DOHH2 (cell line): ENCODE results near the gene DCLRE1A.
A peak's percentile ranks its signal among the peaks of the same experiment; 100 is the strongest.

Experiments
- H3F3A ChIP-seq: fragments of 200-600 bp; sonication (generic), shearing (Covaris generic); 2 replicates; pipeline ENCODE4 v1.6.0; 2016; ENCODE audit warnings: antibody characterized with exemption, mild to moderate bottlenecking; ENCODE audit not compliant: control insufficient read depth, insufficient read depth
- H3K27ac ChIP-seq: fragments of 200-600 bp; sonication (generic); 2 replicates; pipeline ENCODE4 v1.5.1; 2014; ENCODE audit warnings: low read depth, mild to moderate bottlenecking, low read length, moderate library complexity
- H3K27me3 ChIP-seq: fragments of 200-600 bp; sonication (generic); 2 replicates; pipeline ENCODE4 v1.6.1; 2014; ENCODE audit warnings: mild to moderate bottlenecking, low read length, mixed read lengths; ENCODE audit not compliant: control insufficient read depth
- H3K36me3 ChIP-seq: fragments of 200-600 bp; sonication (generic); 2 replicates; pipeline ENCODE4 v1.6.1; 2014; ENCODE audit warnings: mild to moderate bottlenecking, low read length, moderate library complexity, mixed read lengths; ENCODE audit not compliant: control insufficient read depth
- H3K4me1 ChIP-seq: fragments of 200-600 bp; sonication (generic); 2 replicates; pipeline ENCODE4 v1.6.1; 2014; ENCODE audit warnings: mild to moderate bottlenecking, low read length, mixed read lengths; ENCODE audit not compliant: control insufficient read depth
- H3K4me2 ChIP-seq: fragments of 200-600 bp; sonication (generic); 2 replicates; pipeline ENCODE4 v1.6.0; 2014; ENCODE audit warnings: mild to moderate bottlenecking, low read length, moderate library complexity
- H3K4me3 ChIP-seq: fragments of 200-600 bp; sonication (generic); 2 replicates; pipeline ENCODE4 v1.5.1; 2014; ENCODE audit warnings: mild to moderate bottlenecking, low read length, mixed read lengths
- H3K79me2 ChIP-seq: fragments of 200-600 bp; sonication (generic); 2 replicates; pipeline ENCODE4 v1.6.1; 2014; ENCODE audit warnings: mild to moderate bottlenecking, low read length, mixed read lengths; ENCODE audit not compliant: control insufficient read depth
- H3K9me2 ChIP-seq: fragments of 200-600 bp; sonication (generic); replicated peaks from 2 replicates; pipeline ENCODE4 v1.6.1; 2014; ENCODE audit warnings: mild to moderate bottlenecking, low read length, mixed read lengths; ENCODE audit not compliant: control insufficient read depth
- H3K9me3 ChIP-seq: fragments of 200-600 bp; sonication (generic); 2 replicates; pipeline ENCODE4 v1.6.1; 2014; ENCODE audit warnings: antibody characterized with exemption, low read length, mixed read lengths; ENCODE audit not compliant: control insufficient read depth, insufficient read depth
- H4K20me1 ChIP-seq: fragments of 200-600 bp; sonication (generic); 2 replicates; pipeline ENCODE4 v1.6.0; 2014; ENCODE audit warnings: low read depth, mild to moderate bottlenecking, antibody characterized with exemption, low read length, moderate library complexity; ENCODE audit not compliant: control insufficient read depth, insufficient read depth
- EZH2phosphoT487 ChIP-seq: fragments of 200-600 bp; sonication (generic); IDR thresholded peaks from 2 replicates; pipeline ENCODE4 v1.6.1; 2017; ENCODE audit warnings: borderline replicate concordance, mild to moderate bottlenecking, antibody characterized with exemption, low read length, moderate library complexity, mixed read lengths
- TF ChIP-seq, protein P1 (sequence below): fragments of 200-600 bp; sonication (generic); IDR thresholded peaks from one replicate; pipeline ENCODE4 v1.5.1; 2014; ENCODE audit warnings: antibody characterized with exemption, mild to moderate bottlenecking, low read depth, low read length; ENCODE audit not compliant: poor library complexity, severe bottlenecking

DCLRE1A gene

DNA sequence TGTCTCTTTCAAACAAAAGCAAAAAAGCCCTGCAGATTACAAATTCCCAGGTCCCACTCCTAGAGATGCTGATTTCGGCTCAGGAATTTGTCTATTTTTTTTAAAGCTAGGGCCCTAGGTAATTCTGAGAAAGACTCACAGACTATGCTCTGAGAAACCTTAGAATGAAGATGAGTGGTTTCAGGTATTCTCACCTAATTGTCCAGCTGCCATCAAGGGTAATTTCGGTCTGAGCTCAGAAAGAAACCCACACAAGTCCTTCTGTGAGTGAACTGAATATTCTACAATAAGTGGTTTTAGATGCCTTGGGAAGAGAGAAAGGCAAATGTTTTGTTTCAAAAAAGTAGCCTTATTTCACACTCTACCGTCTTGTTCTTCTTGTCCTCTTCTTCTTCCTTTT lies 45.7 kb downstream of the DCLRE1A start:
- Histone ChIP-seq H3K9me3 (no peaks in the 10 kb centered on the region), H3K4me2 (no peak overlapping the region), H3K27ac (no peak overlapping the region)

DNA sequence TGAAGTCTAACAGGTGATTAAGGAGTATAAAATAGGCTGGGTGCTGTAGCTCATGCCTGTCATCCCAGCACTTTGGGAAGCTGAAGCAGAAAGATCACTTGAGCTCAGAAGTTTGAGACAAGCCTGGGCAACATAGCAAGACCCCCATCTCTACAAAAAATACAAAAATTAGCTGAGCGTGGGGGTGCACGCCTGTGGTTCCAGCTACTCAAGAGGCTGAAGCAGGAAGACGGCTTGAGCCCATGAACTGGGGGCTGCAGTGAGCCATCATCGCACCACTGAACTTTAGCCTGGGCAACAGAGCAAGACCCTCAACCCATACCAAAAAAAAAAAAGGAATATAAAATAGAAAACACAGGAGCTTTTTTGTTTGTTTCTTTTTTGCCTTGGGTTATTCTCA lies 47.4 kb downstream of the DCLRE1A start:
- H3K27ac ChIP-seq: no peak overlapping the region
- no peaks in the 10 kb centered on the region for H3K36me3 ChIP-seq
- no peaks in the 10 kb centered on the region for H4K20me1 ChIP-seq
- H3K4me3 ChIP-seq: no peak overlapping the region
- H3K9me3 ChIP-seq: no peaks in the 10 kb centered on the region
- H3F3A ChIP-seq: no peaks in the 10 kb centered on the region
- H3K4me1 ChIP-seq: peaks cover 9% of the 10 kb centered on the region
- no peak overlapping the region for H3K4me2 ChIP-seq
- H3K9me2 ChIP-seq: no peaks in the 10 kb centered on the region
- no peak for TF ChIP-seq EZH2phosphoT487
- TF ChIP-seq, protein P1, sequence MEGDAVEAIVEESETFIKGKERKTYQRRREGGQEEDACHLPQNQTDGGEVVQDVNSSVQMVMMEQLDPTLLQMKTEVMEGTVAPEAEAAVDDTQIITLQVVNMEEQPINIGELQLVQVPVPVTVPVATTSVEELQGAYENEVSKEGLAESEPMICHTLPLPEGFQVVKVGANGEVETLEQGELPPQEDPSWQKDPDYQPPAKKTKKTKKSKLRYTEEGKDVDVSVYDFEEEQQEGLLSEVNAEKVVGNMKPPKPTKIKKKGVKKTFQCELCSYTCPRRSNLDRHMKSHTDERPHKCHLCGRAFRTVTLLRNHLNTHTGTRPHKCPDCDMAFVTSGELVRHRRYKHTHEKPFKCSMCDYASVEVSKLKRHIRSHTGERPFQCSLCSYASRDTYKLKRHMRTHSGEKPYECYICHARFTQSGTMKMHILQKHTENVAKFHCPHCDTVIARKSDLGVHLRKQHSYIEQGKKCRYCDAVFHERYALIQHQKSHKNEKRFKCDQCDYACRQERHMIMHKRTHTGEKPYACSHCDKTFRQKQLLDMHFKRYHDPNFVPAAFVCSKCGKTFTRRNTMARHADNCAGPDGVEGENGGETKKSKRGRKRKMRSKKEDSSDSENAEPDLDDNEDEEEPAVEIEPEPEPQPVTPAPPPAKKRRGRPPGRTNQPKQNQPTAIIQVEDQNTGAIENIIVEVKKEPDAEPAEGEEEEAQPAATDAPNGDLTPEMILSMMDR: no peak
- peaks cover 10% of the 10 kb centered on the region for H3K27me3 ChIP-seq
- no peaks in the 10 kb centered on the region for H3K79me2 ChIP-seq

More for the DNA sequence above, 45.7 kb downstream of the DCLRE1A start:
- no peaks in the 10 kb centered on the region for H3K9me2 ChIP-seq
- peaks cover 3% of the 10 kb centered on the region for H3K4me1 ChIP-seq
- H3K79me2 ChIP-seq: no peaks in the 10 kb centered on the region
- H3K27me3 ChIP-seq: peaks cover 10% of the 10 kb centered on the region
- TF ChIP-seq, protein P1: no peak
- no peak for TF ChIP-seq EZH2phosphoT487
- H3F3A ChIP-seq: no peaks in the 10 kb centered on the region
- H3K4me3 ChIP-seq: no peak overlapping the region
- no peaks in the 10 kb centered on the region for H4K20me1 ChIP-seq
- H3K36me3 ChIP-seq: no peaks in the 10 kb centered on the region

DNA sequence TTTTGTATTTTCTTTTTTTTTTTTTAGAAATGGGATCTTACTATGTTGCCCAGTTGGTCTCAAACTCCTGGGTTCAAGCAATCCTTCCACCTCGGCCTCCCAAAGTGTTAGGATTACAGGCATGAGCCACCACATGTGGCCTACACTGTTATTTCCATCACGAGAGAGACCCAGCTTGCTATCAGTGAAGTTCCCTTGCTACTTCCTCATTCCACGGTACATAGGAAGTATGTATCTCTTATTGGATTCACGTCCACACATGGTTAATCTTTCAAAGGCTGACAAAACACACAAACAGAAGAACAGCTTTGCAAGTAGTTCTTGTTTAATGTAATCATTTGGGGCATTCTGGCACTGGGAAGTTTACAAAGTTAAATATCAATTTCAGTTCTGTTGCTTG lies 50.9 kb downstream of the DCLRE1A start:
- Histone ChIP-seq H3K27me3 (peaks cover 9% of the 10 kb centered on the region), H3F3A (no peaks in the 10 kb centered on the region), H3K27ac (no peak overlapping the region), H3K36me3 (no peaks in the 10 kb centered on the region), H3K79me2 (no peaks in the 10 kb centered on the region), H3K4me3 (no peak overlapping the region), H4K20me1 (no peaks in the 10 kb centered on the region), H3K9me3 (no peaks in the 10 kb centered on the region), H3K4me2 (peak overlapping the region; percentile 35; the same call in 1 of the 2 replicates), H3K9me2 (no peaks in the 10 kb centered on the region), H3K4me1 (peaks cover 9% of the 10 kb centered on the region)
- TF ChIP-seq, protein P1: no peak
- TF ChIP-seq EZH2phosphoT487: no peak
